PC-3 (cell line): ENCODE data around the gene PTMS.

ENCODE experiments used
- CTCF ChIP-seq: fragments of 300-600 bp; sonication (generic); conservative IDR thresholded peaks from 2 replicates; pipeline ENCODE4 v1.5.1; 2017; ENCODE audit warnings: antibody characterized with exemption, low read depth, mild to moderate bottlenecking, low read length
- EZH2 ChIP-seq: fragments of 300-600 bp; sonication (generic); IDR thresholded peaks from one replicate; pipeline ENCODE4 v1.6.1; 2017; ENCODE audit warnings: antibody characterized with exemption, mild to moderate bottlenecking, low read length; ENCODE audit not compliant: unreplicated experiment

GRCh38 chr12:6758506-6759095, 7.6 kb upstream of the PTMS start:
- TF ChIP-seq CTCF, result no peak
- TF ChIP-seq EZH2, result no peak
